Thoracic aorta (tissue), 2 donors: Measurements from ENCODE around the gene BEX4. TPM values are rescaled to one million over a fixed set of nuclear protein-coding genes. Genes with fewer than 3 reads are reported as not detected.
"Not testable (repeated sequence)": the region's sequence is repeated elsewhere in the genome, so short reads cannot be mapped to it uniquely, and the experiment has no call there.

ENCODE experiments used
- ATAC-seq: fragments of 150-250 bp; one replicate; pipeline ENCODE4 v1.8.0; 2017; ENCODE audit warnings: low read depth; ENCODE audit not compliant: insufficient number of reproducible peaks, low FRiP score
- DNase-seq: peaks from one replicate; pipeline ENCODE4 v3.0.0-alpha.2; 2020; ENCODE audit warnings: low spot score
- H3K27ac ChIP-seq, 2 donors: fragments of 200-600 bp; sonication (generic); 1 replicate in 1 of 2; 2 replicates in 1 of 2; pipeline ENCODE4 v1.5.1; 2016; ENCODE audit warnings: mild to moderate bottlenecking in 2 of 2, moderate library complexity in 2 of 2
- H3K27me3 ChIP-seq: fragments of 200-600 bp; sonication (generic); replicated peaks from 2 replicates; pipeline ENCODE4 v1.6.0; 2016; ENCODE audit warnings: mild to moderate bottlenecking; ENCODE audit not compliant: insufficient read depth
- H3K36me3 ChIP-seq: fragments of 200-600 bp; sonication (generic); one replicate; pipeline ENCODE4 v1.5.1; 2016
- H3K4me1 ChIP-seq, 2 donors: fragments of 200-600 bp; sonication (generic); 1 replicate in 1 of 2; 2 replicates in 1 of 2; pipeline versions ENCODE4 v1.5.1 to v1.6.0; 2016; ENCODE audit warnings: low read depth in 2 of 2, mild to moderate bottlenecking in 1 of 2; ENCODE audit not compliant: control insufficient read depth in 1 of 2
- H3K4me3 ChIP-seq: fragments of 200-600 bp; sonication (generic); 2 replicates; pipeline ENCODE4 v1.5.1; 2016; ENCODE audit warnings: mild to moderate bottlenecking
- H3K9me3 ChIP-seq: fragments of 200-600 bp; sonication (generic); 2 replicates; pipeline ENCODE4 v1.5.1; 2016
- total RNA-seq, 2 donors: library from RNA; depleted of rRNA; stranded (reverse); fragments of >200 nt; gene quantifications; one replicate each; pipeline versions ENCODE4 v1.1.0 to v1.2.3, GENCODE V29; 2016
- TF ChIP-seq, protein P1 (sequence below): fragments of 200-600 bp; sonication (generic); IDR thresholded peaks from one replicate; pipeline ENCODE4 v1.5.1; 2019; ENCODE audit warnings: antibody characterized with exemption

BEX4 gene
- total RNA-seq, 2 donors from 2014 or later, result 28.3 to 29.4 TPM

DNA sequence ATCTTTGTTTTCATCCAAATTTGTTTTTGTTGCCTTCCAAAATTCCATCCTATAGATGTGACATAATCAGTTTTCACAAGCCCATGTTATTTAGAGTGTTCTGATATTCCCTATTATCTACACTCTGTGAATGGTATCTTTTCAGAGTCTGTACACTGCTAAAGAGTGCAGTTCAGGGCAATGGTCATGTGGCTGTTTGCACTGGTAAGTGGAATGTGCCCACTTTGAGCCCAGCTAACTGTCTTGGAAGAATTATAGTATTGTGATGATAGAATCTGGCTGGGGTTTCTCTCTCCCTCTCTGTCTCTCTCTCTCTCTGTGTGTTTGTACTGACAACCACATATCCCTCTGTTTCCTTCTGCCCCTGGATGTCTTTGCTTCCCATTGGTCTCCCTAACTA lies 37.4 kb upstream of the BEX4 start:
- TF ChIP-seq, protein P1, sequence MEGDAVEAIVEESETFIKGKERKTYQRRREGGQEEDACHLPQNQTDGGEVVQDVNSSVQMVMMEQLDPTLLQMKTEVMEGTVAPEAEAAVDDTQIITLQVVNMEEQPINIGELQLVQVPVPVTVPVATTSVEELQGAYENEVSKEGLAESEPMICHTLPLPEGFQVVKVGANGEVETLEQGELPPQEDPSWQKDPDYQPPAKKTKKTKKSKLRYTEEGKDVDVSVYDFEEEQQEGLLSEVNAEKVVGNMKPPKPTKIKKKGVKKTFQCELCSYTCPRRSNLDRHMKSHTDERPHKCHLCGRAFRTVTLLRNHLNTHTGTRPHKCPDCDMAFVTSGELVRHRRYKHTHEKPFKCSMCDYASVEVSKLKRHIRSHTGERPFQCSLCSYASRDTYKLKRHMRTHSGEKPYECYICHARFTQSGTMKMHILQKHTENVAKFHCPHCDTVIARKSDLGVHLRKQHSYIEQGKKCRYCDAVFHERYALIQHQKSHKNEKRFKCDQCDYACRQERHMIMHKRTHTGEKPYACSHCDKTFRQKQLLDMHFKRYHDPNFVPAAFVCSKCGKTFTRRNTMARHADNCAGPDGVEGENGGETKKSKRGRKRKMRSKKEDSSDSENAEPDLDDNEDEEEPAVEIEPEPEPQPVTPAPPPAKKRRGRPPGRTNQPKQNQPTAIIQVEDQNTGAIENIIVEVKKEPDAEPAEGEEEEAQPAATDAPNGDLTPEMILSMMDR, result no peak

DNA sequence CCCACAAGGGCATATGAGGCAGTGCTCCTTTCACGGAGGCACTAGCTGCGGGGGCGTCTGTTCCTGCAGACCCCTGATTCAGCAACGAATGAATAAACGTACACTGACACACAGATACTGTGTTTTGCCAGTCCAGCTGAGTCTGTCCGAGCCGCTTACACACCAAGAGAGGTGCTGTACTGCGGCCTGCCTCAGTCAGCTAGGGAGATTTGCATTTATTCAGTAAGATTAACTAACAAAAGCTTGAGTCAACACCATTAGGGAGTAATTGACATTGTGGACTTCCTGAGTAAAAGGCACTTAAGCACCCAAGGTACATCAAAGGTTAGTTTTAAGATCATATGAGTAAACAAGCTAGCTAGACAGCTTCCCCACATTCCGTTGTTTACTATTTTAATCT lies 31.0 kb upstream of the BEX4 start:
- H3K27ac ChIP-seq, result no peak overlapping the region
- no peak for DNase-seq
- no peaks in the 10 kb centered on the region for H3K4me1 ChIP-seq
- no peaks in the 10 kb centered on the region for H3K9me3 ChIP-seq
- no peak for ATAC-seq
- no peak overlapping the region for H3K4me3 ChIP-seq
- H3K27me3 ChIP-seq, result no peaks in the 10 kb centered on the region
- TF ChIP-seq, protein P1, result no peak
- no peaks in the 10 kb centered on the region for H3K36me3 ChIP-seq

More for the DNA sequence above, 37.4 kb upstream of the BEX4 start:
- Histone ChIP-seq H3K36me3 (no peaks in the 10 kb centered on the region), H3K27me3 (no peaks in the 10 kb centered on the region), H3K27ac (no peak overlapping the region), H3K4me3 (no peak overlapping the region), H3K4me1 (no peaks in the 10 kb centered on the region), H3K9me3 (no peaks in the 10 kb centered on the region)
- ATAC-seq (no peak), DNase-seq (no peak)

DNA sequence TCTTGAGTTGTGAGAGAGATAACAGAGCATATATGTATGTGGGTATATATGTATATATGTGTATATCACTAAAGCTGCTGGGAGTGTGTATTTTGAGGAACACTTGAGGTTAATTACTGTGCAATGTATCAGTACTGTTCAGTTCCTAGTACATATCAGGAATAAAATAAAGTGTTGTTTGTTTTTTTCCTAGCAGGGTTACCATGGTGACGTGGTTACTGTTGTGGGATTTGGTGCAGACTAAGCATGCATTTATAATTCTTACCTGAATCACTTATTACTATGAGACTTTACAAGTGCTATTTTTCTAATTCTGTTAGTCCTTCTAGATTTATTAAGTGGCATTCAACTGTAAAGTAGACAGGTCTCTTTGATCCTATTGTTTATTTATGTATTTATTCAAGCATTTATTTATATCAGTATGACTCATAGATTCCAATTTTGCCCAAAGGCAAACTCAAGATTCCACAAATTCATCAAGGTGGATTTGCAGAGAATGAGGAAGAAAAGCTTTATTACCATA lies 26.9 kb upstream of the BEX4 start:
- H3K9me3 ChIP-seq, result no peaks in the 10 kb centered on the region
- H3K27ac ChIP-seq, result no peak overlapping the region
- no peaks in the 10 kb centered on the region for H3K4me1 ChIP-seq
- DNase-seq (no peak), ATAC-seq (no peak)
- TF ChIP-seq, protein P1, result no peak
- H3K4me3 ChIP-seq, result no peak overlapping the region
- H3K27me3 ChIP-seq, result no peaks in the 10 kb centered on the region
- no peaks in the 10 kb centered on the region for H3K36me3 ChIP-seq

DNA sequence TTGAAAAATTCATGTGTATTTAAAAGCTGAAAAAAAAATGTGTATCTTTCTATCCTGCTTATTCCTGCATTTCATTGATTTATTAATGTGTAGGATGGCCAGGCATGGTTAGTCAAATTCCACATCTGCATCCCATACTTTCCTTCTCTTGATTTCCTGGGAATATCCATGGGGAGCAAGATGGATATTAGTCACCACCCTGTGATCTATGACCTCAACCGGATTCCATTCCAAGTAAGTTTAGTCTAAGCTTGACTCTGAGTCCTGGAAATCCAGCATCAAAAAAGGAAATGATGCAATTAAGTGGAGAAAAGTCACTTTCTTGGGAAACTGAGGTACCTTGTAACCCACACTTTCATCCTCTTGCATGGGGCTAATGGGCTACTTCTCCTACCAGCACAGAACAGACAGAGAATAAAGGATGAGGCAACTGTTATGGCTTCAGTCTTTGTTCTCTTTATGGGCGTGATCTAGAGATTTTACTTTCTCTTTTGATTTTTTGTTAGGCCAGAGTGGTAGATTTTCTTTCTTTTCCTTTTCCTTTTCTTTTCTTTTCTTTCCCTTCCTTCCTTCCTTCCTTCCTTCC lies 17.1 kb upstream of the BEX4 start:
- no peak for ATAC-seq
- Histone ChIP-seq H3K4me1 (no peaks in the 10 kb centered on the region), H3K4me3 (no peak overlapping the region), H3K27me3 (no peaks in the 10 kb centered on the region), H3K27ac (no peak overlapping the region), H3K9me3 (no peaks in the 10 kb centered on the region), H3K36me3 (no peaks in the 10 kb centered on the region)
- no peak for DNase-seq
- TF ChIP-seq, protein P1, result no peak

DNA sequence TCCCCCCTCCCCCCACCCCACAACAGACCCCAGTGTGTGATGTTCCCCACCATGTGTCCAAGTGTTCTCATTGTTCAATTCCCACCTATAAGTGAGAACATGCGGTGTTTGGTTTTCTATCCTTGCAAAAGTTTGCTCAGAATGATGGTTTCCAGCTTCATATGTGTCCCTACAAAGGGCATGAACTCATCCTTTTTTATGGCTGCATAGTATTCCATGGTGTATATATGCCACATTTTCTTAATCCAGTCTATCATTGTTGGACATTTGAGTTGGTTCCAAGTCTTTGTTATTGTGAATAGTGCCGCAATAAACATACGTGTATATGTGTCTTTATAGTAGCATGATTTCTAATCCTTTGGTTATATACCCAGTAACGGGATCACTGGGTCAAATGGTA lies 16.2 kb upstream of the BEX4 start:
- H3K9me3 ChIP-seq, H3K36me3 ChIP-seq, H3K4me3 ChIP-seq, H3K27ac ChIP-seq, DNase-seq, H3K27me3 ChIP-seq, ATAC-seq, H3K4me1 ChIP-seq: not testable (repeated sequence)

DNA sequence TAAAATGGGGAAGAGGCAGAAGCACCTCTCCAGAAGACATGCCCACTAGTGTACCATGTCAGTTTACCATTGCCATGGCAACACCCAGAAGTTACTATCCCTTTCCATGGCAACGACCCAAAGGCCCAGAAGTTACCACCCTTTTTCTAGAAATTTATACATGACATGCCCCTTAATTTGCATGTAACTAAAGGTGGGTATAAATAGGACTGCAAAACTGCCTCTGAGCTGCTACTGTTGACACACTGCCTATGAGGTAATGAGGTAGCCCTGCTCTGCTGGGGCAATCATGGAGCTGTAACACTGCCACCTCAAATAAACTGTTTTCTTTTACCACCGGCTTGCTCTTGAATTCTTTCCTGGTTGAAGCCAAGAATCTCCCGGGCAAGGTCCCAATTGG lies 13.9 kb upstream of the BEX4 start:
- no peak for DNase-seq
- Histone ChIP-seq H3K27me3 (no peaks in the 10 kb centered on the region), H3K36me3 (no peaks in the 10 kb centered on the region), H3K4me3 (no peak overlapping the region), H3K9me3 (no peaks in the 10 kb centered on the region), H3K27ac (no peak overlapping the region), H3K4me1 (no peaks in the 10 kb centered on the region)
- no peak for ATAC-seq
- TF ChIP-seq, protein P1, result no peak
